KOPT-K1 (cell line): ENCODE results near the gene CCDC87.
A peak's percentile ranks its signal among the peaks of the same experiment; 100 is the strongest.
"Not testable (repeated sequence)": the region's sequence is repeated elsewhere in the genome, so short reads cannot be mapped to it uniquely, and the experiment has no call there.

Source experiments
- H3K27ac ChIP-seq: fragments of 200-600 bp; sonication (generic); 2 replicates; pipeline ENCODE4 v1.5.1; 2016; ENCODE audit warnings: antibody characterized with exemption, mild to moderate bottlenecking, low read depth, low read length; ENCODE audit not compliant: poor library complexity, severe bottlenecking
- H3K36me3 ChIP-seq: fragments of 200-600 bp; sonication (generic); 2 replicates; pipeline ENCODE4 v1.5.1; 2017; ENCODE audit warnings: antibody characterized with exemption, mild to moderate bottlenecking, low read length, moderate library complexity; ENCODE audit not compliant: insufficient read depth
- H3K9me3 ChIP-seq: fragments of 200-600 bp; sonication (generic); 2 replicates; pipeline ENCODE4 v1.5.1; 2017; ENCODE audit warnings: antibody characterized with exemption, low read length, mild to moderate bottlenecking; ENCODE audit not compliant: insufficient read depth, poor library complexity, severe bottlenecking

CCDC87 gene

DNA sequence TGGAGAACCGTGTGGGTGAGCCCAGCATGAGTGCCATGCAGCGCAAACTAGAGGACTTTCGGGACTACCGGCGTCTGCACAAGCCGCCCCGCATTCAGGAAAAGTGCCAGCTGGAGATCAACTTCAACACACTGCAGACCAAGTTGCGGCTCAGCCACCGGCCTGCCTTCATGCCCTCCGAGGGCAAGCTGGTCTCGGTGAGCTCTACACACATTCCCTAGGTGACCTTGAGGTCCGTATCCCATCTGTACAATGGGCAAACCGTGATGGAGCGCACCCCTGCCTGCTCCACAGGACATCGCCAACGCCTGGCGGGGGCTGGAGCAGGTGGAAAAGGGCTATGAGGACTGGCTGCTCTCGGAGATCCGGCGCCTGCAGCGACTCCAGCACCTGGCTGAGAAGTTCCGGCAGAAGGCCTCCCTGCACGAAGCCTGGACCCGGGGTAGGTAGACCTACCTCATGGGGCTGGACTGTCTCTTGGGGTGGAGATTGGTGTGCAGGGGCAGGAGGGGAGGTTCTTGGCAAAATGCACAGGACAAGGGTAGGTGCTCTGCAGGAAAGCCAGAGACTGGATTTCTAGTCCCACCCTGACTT, 35.0 kb downstream of the CCDC87 start:
- no peaks in the 10 kb centered on the region for H3K36me3 ChIP-seq
- H3K9me3 ChIP-seq: no peaks in the 10 kb centered on the region
- no peak overlapping the region for H3K27ac ChIP-seq

DNA sequence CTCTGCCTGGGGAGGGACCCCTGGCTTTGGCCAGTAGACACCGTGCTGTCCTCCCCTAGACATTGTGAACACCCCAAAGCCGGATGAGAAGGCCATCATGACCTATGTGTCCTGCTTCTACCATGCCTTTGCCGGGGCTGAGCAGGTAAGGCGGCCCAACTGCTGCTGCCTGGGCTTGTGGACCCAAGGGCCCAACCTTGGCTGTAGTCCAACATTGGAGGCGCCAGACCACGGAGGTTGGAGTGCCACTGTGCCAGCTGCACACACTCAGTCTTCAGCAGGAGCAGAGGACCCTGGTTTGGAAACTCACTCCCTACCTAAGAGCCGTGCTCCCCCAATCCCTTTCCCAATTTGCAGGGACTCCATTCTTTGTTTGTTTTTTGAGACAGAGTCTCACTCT, 36.8 kb downstream of the CCDC87 start:
- Histone ChIP-seq H3K36me3 (no peaks in the 10 kb centered on the region), H3K9me3 (no peaks in the 10 kb centered on the region)

DNA sequence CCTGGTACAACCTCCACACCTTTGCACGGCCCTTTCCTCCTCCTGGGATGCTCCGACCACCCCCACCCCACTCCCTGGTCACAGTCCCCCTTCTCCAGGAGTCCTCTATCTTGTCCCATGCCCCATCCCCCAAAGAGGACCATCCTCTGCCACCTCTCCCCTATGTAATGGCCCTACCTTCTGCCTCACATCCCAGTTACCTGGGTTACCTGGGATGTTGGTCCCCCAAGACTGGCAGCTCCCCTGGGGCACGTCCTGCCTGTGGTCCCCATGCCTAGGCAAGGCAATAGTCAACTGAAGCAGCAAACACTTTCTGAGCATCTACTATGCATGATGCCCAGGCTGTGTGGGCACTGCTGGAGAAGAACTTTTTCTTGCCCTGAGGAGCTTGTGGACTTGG, 37.4 kb downstream of the CCDC87 start:
- Histone ChIP-seq H3K36me3 (no peaks in the 10 kb centered on the region), H3K27ac (no peak overlapping the region), H3K9me3 (no peaks in the 10 kb centered on the region)

More for the DNA sequence above, 36.8 kb downstream of the CCDC87 start:
- H3K27ac ChIP-seq: no peak overlapping the region

DNA sequence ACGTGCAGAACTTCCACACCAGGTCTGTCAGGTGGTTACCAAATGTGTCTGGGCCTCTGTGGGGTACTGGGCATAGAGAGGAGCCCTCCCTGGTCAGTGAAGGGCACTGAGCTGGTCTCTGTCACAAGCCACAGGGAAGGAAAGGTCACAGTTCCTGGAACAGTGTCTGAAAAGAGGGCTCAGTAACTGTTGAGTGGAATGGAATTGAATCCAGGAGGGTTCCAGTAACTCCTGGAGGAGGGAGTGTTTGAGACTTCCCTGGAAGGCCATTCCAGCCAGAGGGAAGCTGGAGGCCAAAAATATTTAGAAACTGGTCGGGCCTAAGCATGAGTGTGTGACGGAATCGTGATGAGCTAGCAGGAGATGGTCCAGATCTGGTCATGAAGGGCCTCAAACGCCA, 38.3 kb downstream of the CCDC87 start:
- no peaks in the 10 kb centered on the region for H3K9me3 ChIP-seq
- H3K36me3 ChIP-seq: no peaks in the 10 kb centered on the region
- no peak overlapping the region for H3K27ac ChIP-seq

DNA sequence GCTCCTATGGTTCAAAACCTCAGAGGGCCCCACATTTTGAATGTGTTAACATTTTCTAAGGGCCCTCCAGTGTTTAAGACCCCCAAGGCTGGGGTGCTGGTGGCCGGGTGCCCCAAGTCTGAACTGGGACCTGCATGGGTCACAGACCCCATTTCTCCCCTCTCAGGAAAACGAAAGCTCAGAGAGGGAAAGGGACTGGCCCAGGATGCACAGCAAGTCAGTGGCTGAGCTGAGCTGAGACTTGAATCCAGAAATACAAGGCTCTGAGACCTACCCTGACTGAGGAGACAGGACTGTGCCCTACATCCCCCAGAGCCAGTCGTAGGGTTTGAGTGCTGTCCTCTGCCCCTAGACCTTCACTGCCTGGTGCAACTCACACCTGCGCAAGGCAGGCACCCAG, 42.0 kb downstream of the CCDC87 start:
- no peaks in the 10 kb centered on the region for H3K9me3 ChIP-seq
- H3K36me3 ChIP-seq: no peaks in the 10 kb centered on the region
- no peak overlapping the region for H3K27ac ChIP-seq

GRCh38 chr11:66549696-66550095, 43.2 kb downstream of the CCDC87 start:
- H3K36me3 ChIP-seq: no peaks in the 10 kb centered on the region
- H3K9me3 ChIP-seq: no peaks in the 10 kb centered on the region
- no peak overlapping the region for H3K27ac ChIP-seq

- Histone ChIP-seq H3K36me3 (no peaks in the 10 kb centered on the region), H3K27ac (no peak overlapping the region), H3K9me3 (no peaks in the 10 kb centered on the region)
Measured at GRCh38 chr11:66548774-66549630, 43.9 kb downstream of the CCDC87 start.

- Histone ChIP-seq H3K36me3 (0 out of 2 replicates have a peak, but pooled peaks cover 2% of the 10 kb centered on the region), H3K27ac (no peak overlapping the region)
Measured at GRCh38 chr11:66548041-66548440, 44.8 kb downstream of the CCDC87 start.

GRCh38 chr11:66547662-66548009, 45.2 kb downstream of the CCDC87 start:
- Histone ChIP-seq H3K27ac (no peak overlapping the region), H3K9me3 (no peaks in the 10 kb centered on the region)

More at GRCh38 chr11:66548041-66548440, 44.8 kb downstream of the CCDC87 start:
- no peaks in the 10 kb centered on the region for H3K9me3 ChIP-seq

GRCh38 chr11:66546966-66547661, 45.7 kb downstream of the CCDC87 start:
- Histone ChIP-seq H3K9me3 (no peaks in the 10 kb centered on the region), H3K27ac (no peak overlapping the region), H3K36me3 (peaks cover 11% of the 10 kb centered on the region; the same call in 1 of the 2 replicates)

More at GRCh38 chr11:66547662-66548009, 45.2 kb downstream of the CCDC87 start:
- H3K36me3 ChIP-seq: 0 out of 2 replicates have a peak, but pooled peaks cover 6% of the 10 kb centered on the region

GRCh38 chr11:66546368-66546965, 46.4 kb downstream of the CCDC87 start, which contains the start of gene ACTN3:
Gene ACTN3, plus strand, starts transcription at chr11:66546903. Its CDS starts 35 bp downstream, at chr11:66546938.
- no peaks in the 10 kb centered on the region for H3K9me3 ChIP-seq
- H3K27ac ChIP-seq: peak within 1 kb of the TSS; percentile 75
- H3K36me3 ChIP-seq: peaks cover 17% of the 10 kb centered on the region; the same call in 1 of the 2 replicates

- H3K36me3 ChIP-seq: peaks cover 21% of the 10 kb centered on the region; the same call in 1 of the 2 replicates
- H3K27ac ChIP-seq: peak within 1 kb of the TSS; percentile 75
- H3K9me3 ChIP-seq: no peaks in the 10 kb centered on the region
Measured at GRCh38 chr11:66545701-66546367, 47.0 kb downstream of the CCDC87 start, which contains the start of gene ZDHHC24. Gene ZDHHC24, minus strand, starts transcription at chr11:66546048. Its CDS starts 45 bp downstream, at chr11:66546003.

DNA sequence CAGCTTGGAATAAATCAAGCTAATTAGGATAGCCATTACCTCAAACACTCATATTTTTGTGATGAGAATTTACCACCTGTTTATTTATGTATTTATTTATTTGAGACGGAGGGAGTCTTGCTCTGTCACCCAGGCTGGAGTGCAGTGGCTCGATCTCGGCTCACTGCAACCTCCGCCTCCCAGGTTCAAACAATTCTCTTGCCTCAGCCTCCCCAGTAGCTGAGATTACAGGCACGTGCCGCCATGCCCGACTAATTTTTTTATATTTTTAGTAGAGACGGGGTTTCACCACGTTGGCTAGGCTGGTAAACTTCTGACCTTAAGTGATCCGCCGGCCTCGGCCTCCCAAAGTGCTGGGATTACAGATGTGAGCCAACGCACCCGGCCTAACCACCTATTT, 47.9 kb downstream of the CCDC87 start:
- Histone ChIP-seq H3K36me3 (peaks cover 26% of the 10 kb centered on the region; the same call in 1 of the 2 replicates), H3K27ac (peak overlapping the region; percentile 75)
- H3K9me3 ChIP-seq: not testable (repeated sequence)
